Naive thymus-derived CD4-positive, alpha-beta T cell (primary cell): ENCODE measurements around the gene DDX1. TPM values are rescaled to one million over a fixed set of nuclear protein-coding genes. Genes with fewer than 3 reads are reported as not detected.

Experiments
- ATAC-seq: fragments of 150-1000 bp; cut with Tn5 transposase; 2 replicates; pipeline ENCODE4 v1.10.0; 2021; ENCODE audit warnings: mild to moderate bottlenecking, moderate library complexity
- CTCF ChIA-PET: fragments of 350-600 bp; sonication (Branson Sonifier 250); formaldehyde crosslinking; loops from one replicate; lab custom pipeline; 2021; ENCODE audit warnings: antibody characterized with exemption; lab: Charles Lee
- POLR2A ChIA-PET: fragments of 350-600 bp; sonication (Branson Sonifier 250); formaldehyde crosslinking; loops from one replicate; lab custom pipeline; 2021; ENCODE audit warnings: antibody characterized with exemption, inconsistent platforms; lab: Charles Lee
- DNase-seq, 9 donors: peaks; one replicate each; pipeline versions ENCODE4 v3.0.0 to v3.0.0-alpha.2; 2020 to 2022; ENCODE audit warnings: mixed read lengths in 1 of 9
- H3K27ac ChIP-seq: one replicate; pipeline ENCODE4 v1.7.0; 2013; ENCODE audit warnings: mild to moderate bottlenecking, low read depth, low read length, moderate library complexity
- H3K27me3 ChIP-seq, 2 donors: one replicate each; pipeline ENCODE4 v1.7.0; 2013; ENCODE audit warnings: low read length in 2 of 2, mild to moderate bottlenecking in 2 of 2, moderate library complexity in 2 of 2; ENCODE audit not compliant: control insufficient read depth in 2 of 2, insufficient read depth in 2 of 2
- H3K36me3 ChIP-seq, 3 experiments: 1 replicate in 2 of 3; 2 replicates in 1 of 3; pipeline ENCODE4 v1.7.0; 2013; ENCODE audit warnings: low read length in 3 of 3, mild to moderate bottlenecking in 3 of 3, moderate library complexity in 1 of 3; ENCODE audit not compliant: insufficient read depth in 3 of 3, control insufficient read depth in 2 of 3
- H3K4me1 ChIP-seq, 2 donors: one replicate each; pipeline ENCODE4 v1.7.0; 2013; ENCODE audit warnings: low read length in 2 of 2, mild to moderate bottlenecking in 2 of 2, moderate library complexity in 1 of 2; ENCODE audit not compliant: control insufficient read depth in 2 of 2, insufficient read depth in 2 of 2
- H3K4me3 ChIP-seq: 2 replicates; pipeline ENCODE4 v1.7.0; 2013; ENCODE audit warnings: mild to moderate bottlenecking, low read length
- H3K9me3 ChIP-seq, 3 experiments: 1 replicate in 2 of 3; 2 replicates in 1 of 3; pipeline ENCODE4 v1.7.0; 2013; ENCODE audit warnings: low read length in 3 of 3; ENCODE audit not compliant: control insufficient read depth in 2 of 3
- H3K27ac Mint-ChIP-seq, 9 donors: one replicate each; pipeline ENCODE4 v1.8.0; 2020 to 2022; ENCODE audit warnings: mixed read lengths in 9 of 9, mild to moderate bottlenecking in 8 of 9, moderate library complexity in 5 of 9, inconsistent platforms in 2 of 9
- H3K27me3 Mint-ChIP-seq, 5 donors: one replicate each; pipeline ENCODE4 v1.8.0; 2021 to 2022; ENCODE audit warnings: mixed read lengths in 5 of 5, mild to moderate bottlenecking in 1 of 5
- H3K36me3 Mint-ChIP-seq, 5 donors: one replicate each; pipeline ENCODE4 v1.8.0; 2020 to 2022; ENCODE audit warnings: mixed read lengths in 5 of 5, mild to moderate bottlenecking in 3 of 5, inconsistent platforms in 1 of 5
- H3K4me1 Mint-ChIP-seq, 7 donors: one replicate each; pipeline ENCODE4 v1.8.0; 2020 to 2022; ENCODE audit warnings: mixed read lengths in 7 of 7, mild to moderate bottlenecking in 3 of 7, inconsistent platforms in 1 of 7
- H3K4me3 Mint-ChIP-seq, 10 donors: one replicate each; pipeline ENCODE4 v1.8.0; 2020 to 2022; ENCODE audit warnings: mild to moderate bottlenecking in 10 of 10, mixed read lengths in 10 of 10, moderate library complexity in 6 of 10, inconsistent platforms in 2 of 10
- H3K9me3 Mint-ChIP-seq, 11 donors: one replicate each; pipeline ENCODE4 v1.8.0; 2020 to 2022; ENCODE audit warnings: mixed read lengths in 11 of 11, mild to moderate bottlenecking in 4 of 11, inconsistent platforms in 1 of 11, moderate library complexity in 1 of 11
- intact Hi-C, 2 donors: fragments of 100-400 bp; cut with micrococcal nuclease; formaldehyde crosslinking; loops; one replicate each; pipeline ENCODE4 v1.15.1; 2023
- polyA plus RNA-seq, 2 donors: library from polyadenylated mRNA; unstranded; fragments of 300-500 nt; fragmentation: Illumina TruSeq; gene quantifications; one replicate each; pipeline ENCODE4 v1.2.3, GENCODE V29; 2021
- total RNA-seq, 6 experiments: library from RNA in 5 of 6; stranded (reverse) in 5 of 6; gene quantifications; 1 replicate in 5 of 6; 2 replicates in 1 of 6; pipeline ENCODE4 v1.2.3 and lab custom pipeline; 2021 to 2026

DDX1 gene
- total and polyA plus RNA-seq, 7 experiments from 2014 or later, result 30.2 to 75.7 (median 58.0) TPM

DNA sequence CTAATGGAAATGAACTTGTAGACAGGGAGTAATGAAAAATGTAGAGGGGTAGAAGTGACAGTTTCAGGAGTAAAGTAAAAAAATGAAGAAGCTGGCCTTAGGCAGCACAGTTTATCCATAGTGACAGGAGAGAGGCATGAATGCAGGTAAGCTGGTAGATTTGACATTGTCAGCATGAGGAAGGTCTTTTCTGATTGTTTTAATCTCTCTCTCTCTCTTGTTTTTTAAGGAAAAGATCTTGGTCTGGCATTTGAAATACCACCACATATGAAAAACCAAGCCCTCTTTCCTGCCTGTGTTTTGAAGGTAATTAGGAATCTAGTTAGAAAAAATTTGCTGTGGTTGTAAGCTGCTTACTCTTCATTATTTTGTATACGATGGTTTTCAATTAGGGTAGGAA lies 14.1 kb downstream of the DDX1 start:
- H3K9me3 Mint-ChIP-seq, result peaks cover 0 to 6% (median 0%) of the 10 kb centered on the region in 11 donors
- Histone ChIP-seq H3K27me3 (no peaks in the 10 kb centered on the region), H3K4me1 (no peaks in the 10 kb centered on the region), H3K4me3 (no peak overlapping the region), H3K9me3 (no peaks in the 10 kb centered on the region), H3K27ac (no peak overlapping the region), H3K36me3 (peaks cover 60 to 96% (median 67%) of the 10 kb centered on the region in 3 experiments)
- CTCF ChIA-PET, result no interaction called here
- intact Hi-C loops, result no loop called here
- no peaks in the 10 kb centered on the region for H3K27me3 Mint-ChIP-seq
- no peak overlapping the region for H3K4me3 Mint-ChIP-seq
- POLR2A ChIA-PET, result no interaction called here
- DNase-seq (no peak), ATAC-seq (no peak)
- peaks cover 0 to 8% (median 0%) of the 10 kb centered on the region in 7 donors for H3K4me1 Mint-ChIP-seq
- peaks cover 43 to 82% (median 60%) of the 10 kb centered on the region in 5 donors for H3K36me3 Mint-ChIP-seq
- peak overlapping the region in 2 of 9 donors; percentile 21 to 25 for H3K27ac Mint-ChIP-seq

DNA sequence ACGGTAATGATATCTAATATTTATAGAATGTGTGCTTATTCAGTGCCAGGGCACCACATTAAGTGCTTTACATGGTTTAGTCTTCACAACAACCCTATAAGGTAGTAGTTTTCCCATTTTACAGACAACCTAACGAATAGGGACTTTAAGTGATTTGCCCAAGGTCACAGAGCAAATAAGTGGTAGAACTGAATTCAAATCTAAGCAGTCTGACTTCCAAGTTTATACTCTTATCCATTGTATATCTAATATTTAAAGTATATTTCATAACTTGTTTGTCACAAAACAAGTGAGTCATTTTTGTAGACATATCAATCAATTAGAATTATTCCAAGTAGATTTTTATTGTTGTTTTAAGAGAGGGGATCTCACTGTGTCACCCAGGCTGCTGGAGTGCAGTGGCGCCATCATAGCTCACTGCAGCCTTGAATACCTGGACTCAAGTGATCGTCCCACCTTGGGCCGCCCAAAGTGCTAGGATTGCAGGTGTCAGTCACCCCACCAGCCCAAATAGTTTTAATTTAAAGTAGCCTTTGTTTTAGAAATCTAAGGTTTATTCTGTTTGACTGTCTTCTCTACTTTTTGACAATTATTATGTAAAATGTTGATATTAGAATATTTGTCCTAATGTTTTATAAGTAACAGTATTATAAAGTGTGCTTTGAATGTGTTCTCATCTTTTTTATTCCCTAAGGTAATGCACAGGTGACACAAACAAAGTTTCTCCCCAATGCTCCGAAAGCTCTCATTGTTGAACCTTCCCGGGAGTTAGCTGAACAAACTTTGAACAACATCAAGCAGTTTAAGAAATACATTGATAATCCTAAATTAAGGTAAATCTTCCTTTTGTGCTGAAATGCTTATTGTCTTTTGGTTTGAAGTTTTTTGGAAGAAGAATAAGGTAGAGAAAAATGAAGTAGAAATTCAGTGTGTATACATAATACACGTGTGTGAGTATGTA lies 15.1 kb downstream of the DDX1 start:
- ChIA-PET POLR2A (no interaction called here), CTCF (no interaction called here)
- peaks cover 43 to 72% (median 56%) of the 10 kb centered on the region in 5 donors for H3K36me3 Mint-ChIP-seq

DNA sequence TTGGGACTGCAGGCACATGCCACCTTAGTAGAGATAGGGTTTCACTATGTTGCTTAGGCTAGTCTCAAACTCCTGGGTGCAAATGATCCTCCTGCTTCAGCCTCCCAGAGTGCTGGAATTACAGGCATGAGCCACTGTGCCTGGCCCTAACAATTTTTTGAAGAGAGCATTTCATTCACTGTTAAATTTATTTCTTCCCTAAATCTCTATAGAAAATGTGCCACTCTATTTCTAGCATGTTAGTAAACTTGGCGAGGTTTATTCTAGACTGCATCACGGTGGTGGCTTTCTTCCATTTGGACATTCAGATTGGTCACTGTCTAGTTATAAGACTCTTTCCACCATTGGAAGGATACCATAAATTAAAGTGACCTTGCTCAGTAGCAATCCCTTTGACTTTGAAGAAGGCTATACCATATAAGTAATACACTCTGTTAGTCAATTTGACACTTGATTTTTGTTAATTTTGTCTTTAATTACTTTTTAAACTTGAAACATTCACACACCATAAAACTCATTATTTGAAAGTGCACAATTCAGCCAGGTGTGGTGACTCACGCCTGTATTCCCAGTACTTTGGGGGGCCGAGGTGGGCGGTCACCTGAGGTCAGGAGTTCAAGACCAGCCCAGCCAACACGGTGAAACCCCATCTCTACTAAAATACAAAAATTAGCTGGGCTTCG lies 16.2 kb downstream of the DDX1 start:
- ATAC-seq, result no peak
- H3K27me3 Mint-ChIP-seq, result no peaks in the 10 kb centered on the region
- POLR2A ChIA-PET, result no interaction called here

More for the DNA sequence above, 15.1 kb downstream of the DDX1 start:
- intact Hi-C loops, result no loop called here
- Histone ChIP-seq H3K27ac (no peak overlapping the region), H3K4me1 (no peaks in the 10 kb centered on the region), H3K36me3 (peaks cover 50 to 86% (median 57%) of the 10 kb centered on the region in 3 experiments), H3K4me3 (no peak overlapping the region), H3K9me3 (no peaks in the 10 kb centered on the region), H3K27me3 (no peaks in the 10 kb centered on the region)
- Mint-ChIP-seq H3K27me3 (no peaks in the 10 kb centered on the region), H3K9me3 (peaks cover 0 to 6% (median 0%) of the 10 kb centered on the region in 11 donors), H3K4me3 (no peak overlapping the region), H3K4me1 (peaks cover 0 to 8% (median 0%) of the 10 kb centered on the region in 7 donors), H3K27ac (no peak overlapping the region)
- no peak for ATAC-seq
- no peak for DNase-seq

DNA sequence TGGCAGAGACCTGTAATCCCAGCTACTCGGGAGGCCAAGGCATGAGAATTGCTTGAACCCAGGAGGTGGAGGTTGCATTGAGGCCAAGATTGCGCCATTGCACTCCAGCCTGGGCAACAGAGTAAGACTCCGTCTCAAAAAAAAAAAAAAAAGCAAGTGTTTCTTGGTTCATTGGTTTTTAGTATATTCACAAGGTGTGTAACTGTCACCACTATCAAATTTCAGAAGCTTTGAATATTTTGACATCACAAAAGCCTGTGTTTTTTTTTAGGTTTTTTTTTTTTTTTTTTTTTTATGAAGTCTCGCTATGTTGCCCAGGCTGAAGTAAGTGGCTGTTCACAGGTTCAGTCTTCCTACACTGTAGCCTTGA lies 16.7 kb downstream of the DDX1 start:
- H3K4me1 Mint-ChIP-seq, result peaks cover 0 to 8% (median 0%) of the 10 kb centered on the region in 7 donors
- H3K27me3 ChIP-seq, result no peaks in the 10 kb centered on the region
- ChIA-PET POLR2A (no interaction called here), CTCF (interaction anchor here (0.7 kb wide), 1 partner anchor 51 kb away, joined by 5 read pairs; no protein-coding TSS in a partner anchor)
- H3K9me3 Mint-ChIP-seq, result peaks cover 0 to 6% (median 0%) of the 10 kb centered on the region in 11 donors
- no peak for DNase-seq
- no peaks in the 10 kb centered on the region for H3K4me1 ChIP-seq
- H3K4me3 ChIP-seq, result no peak overlapping the region
- H3K36me3 ChIP-seq, result peaks cover 39 to 72% (median 44%) of the 10 kb centered on the region in 3 experiments
- no peak overlapping the region for H3K27ac Mint-ChIP-seq
- H3K4me3 Mint-ChIP-seq, result no peak overlapping the region
- intact Hi-C loops, result no loop called here
- no peaks in the 10 kb centered on the region for H3K27me3 Mint-ChIP-seq
- H3K27ac ChIP-seq, result no peak overlapping the region
- H3K9me3 ChIP-seq, result no peaks in the 10 kb centered on the region
- H3K36me3 Mint-ChIP-seq, result peaks cover 32 to 61% (median 52%) of the 10 kb centered on the region in 5 donors
- ATAC-seq, result no peak

More for the DNA sequence above, 16.2 kb downstream of the DDX1 start:
- H3K36me3 Mint-ChIP-seq, result peaks cover 33 to 61% (median 54%) of the 10 kb centered on the region in 5 donors
- no peak overlapping the region for H3K4me3 Mint-ChIP-seq
- no peaks in the 10 kb centered on the region for H3K27me3 ChIP-seq
- H3K4me1 Mint-ChIP-seq, result peaks cover 0 to 8% (median 0%) of the 10 kb centered on the region in 7 donors
- H3K4me3 ChIP-seq, result no peak overlapping the region
- CTCF ChIA-PET, result interaction anchor here (0.7 kb wide), 1 partner anchor 52 kb away, joined by 5 read pairs; no protein-coding TSS in a partner anchor
- no peak overlapping the region for H3K27ac Mint-ChIP-seq
- intact Hi-C loops, result no loop called here
- H3K9me3 Mint-ChIP-seq, result peaks cover 0 to 6% (median 0%) of the 10 kb centered on the region in 11 donors
- no peaks in the 10 kb centered on the region for H3K9me3 ChIP-seq
- DNase-seq, result no peak
- H3K36me3 ChIP-seq, result peaks cover 42 to 75% (median 48%) of the 10 kb centered on the region in 3 experiments
- no peak overlapping the region for H3K27ac ChIP-seq
- H3K4me1 ChIP-seq, result no peaks in the 10 kb centered on the region

DNA sequence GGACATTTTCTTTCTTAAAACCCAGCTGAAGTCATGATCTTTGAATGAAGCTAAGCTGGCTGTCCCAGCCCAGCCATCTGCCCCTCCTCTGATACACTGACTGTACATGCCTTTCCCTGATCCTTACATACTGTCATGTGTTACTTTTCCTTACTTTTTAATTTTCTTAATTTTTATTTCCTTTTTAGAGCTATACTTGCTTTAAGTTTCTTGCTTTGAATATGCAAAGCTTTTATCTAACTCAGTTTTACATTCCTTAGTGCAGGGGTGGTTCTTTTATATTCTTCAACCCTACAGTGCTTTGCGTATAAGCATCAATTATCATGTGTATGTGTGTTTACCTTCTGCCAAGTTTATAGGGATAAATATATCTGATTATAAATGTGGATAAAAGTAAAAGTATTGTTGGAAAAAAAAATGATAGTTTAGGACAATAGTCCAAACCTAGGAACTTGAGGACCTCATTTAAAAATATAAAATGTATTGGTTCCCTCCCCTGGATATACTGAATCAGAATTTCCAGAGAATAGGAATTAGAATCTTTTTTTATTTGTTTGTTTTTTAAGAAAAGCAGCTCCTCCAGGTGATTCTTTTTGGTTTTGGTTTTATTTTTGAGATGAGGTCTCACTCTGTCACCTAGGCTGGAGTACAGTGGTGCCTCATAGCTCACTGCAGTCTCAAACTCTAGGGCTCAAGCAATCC lies 17.8 kb downstream of the DDX1 start:
- peaks cover 34 to 70% (median 35%) of the 10 kb centered on the region in 3 experiments for H3K36me3 ChIP-seq
- Mint-ChIP-seq H3K27ac (peak overlapping the region in 1 of 9 donors; percentile 34), H3K36me3 (peaks cover 31 to 63% (median 49%) of the 10 kb centered on the region in 5 donors), H3K4me1 (peaks cover 0 to 10% (median 0%) of the 10 kb centered on the region in 7 donors), H3K4me3 (no peak overlapping the region), H3K9me3 (peaks cover 0 to 6% (median 0%) of the 10 kb centered on the region in 11 donors), H3K27me3 (no peaks in the 10 kb centered on the region)
- DNase-seq (no peak), ATAC-seq (no peak)
- H3K27ac ChIP-seq, result no peak overlapping the region
- no peaks in the 10 kb centered on the region for H3K27me3 ChIP-seq
- no peak overlapping the region for H3K4me3 ChIP-seq
- intact Hi-C loops, result no loop called here
- POLR2A ChIA-PET, result no interaction called here
- CTCF ChIA-PET, result no interaction called here
- no peaks in the 10 kb centered on the region for H3K9me3 ChIP-seq
- H3K4me1 ChIP-seq, result no peaks in the 10 kb centered on the region

DNA sequence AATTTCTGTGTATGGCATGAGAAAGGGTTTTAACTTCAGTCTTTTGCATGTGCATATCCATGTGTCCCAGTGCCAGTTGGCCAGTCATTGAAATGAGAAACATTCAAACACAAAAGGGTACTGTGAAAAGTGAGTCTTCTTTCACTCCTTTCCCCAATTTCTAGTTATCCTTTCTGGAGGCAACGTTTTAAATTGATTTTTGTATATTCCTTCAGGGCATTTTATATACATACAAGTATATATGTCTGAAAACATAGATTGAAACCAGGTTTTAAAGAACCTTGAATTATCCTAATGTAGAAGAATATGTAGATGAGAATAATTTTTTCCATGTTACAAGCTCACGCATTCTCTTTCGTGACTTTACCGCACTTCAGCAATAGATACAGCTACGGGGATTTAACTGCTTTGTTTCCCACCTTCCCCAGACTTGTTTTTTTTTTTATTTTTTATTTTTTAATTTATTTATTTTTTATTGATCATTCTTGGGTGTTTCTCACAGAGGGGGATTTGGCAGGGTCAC lies 18.8 kb downstream of the DDX1 start:
- Histone ChIP-seq H3K4me1 (no peaks in the 10 kb centered on the region), H3K27me3 (no peaks in the 10 kb centered on the region), H3K27ac (no peak overlapping the region), H3K4me3 (no peak overlapping the region), H3K36me3 (peaks cover 24 to 70% (median 25%) of the 10 kb centered on the region in 3 experiments), H3K9me3 (no peaks in the 10 kb centered on the region)
- Mint-ChIP-seq H3K27ac (peak overlapping the region in 2 of 9 donors; percentile 34 to 82), H3K27me3 (no peaks in the 10 kb centered on the region), H3K9me3 (peaks cover 0 to 6% (median 0%) of the 10 kb centered on the region in 11 donors), H3K4me3 (no peak overlapping the region), H3K36me3 (peaks cover 21 to 62% (median 47%) of the 10 kb centered on the region in 5 donors), H3K4me1 (peaks cover 0 to 15% (median 2%) of the 10 kb centered on the region in 7 donors)
- ChIA-PET CTCF (no interaction called here), POLR2A (no interaction called here)
- ATAC-seq (no peak), DNase-seq (no peak)
- intact Hi-C loops, result no loop called here
